SU-DHL-6 (cell line): ENCODE data around the gene BEND7.
"Not testable (repeated sequence)": the region's sequence is repeated elsewhere in the genome, so short reads cannot be mapped to it uniquely, and the experiment has no call there.

ENCODE experiments used
- H2AFZ ChIP-seq: fragments of 200-600 bp; sonication (generic); 2 replicates; pipeline ENCODE4 v1.6.1; 2014; ENCODE audit warnings: low read depth, mild to moderate bottlenecking, moderate library complexity, mixed read lengths, antibody characterized with exemption, low read length; ENCODE audit not compliant: severe bottlenecking
- H3F3A ChIP-seq: fragments of 200-600 bp; shearing (Covaris generic); 2 replicates; pipeline ENCODE4 v1.6.0; 2016; ENCODE audit warnings: antibody characterized with exemption, mild to moderate bottlenecking; ENCODE audit not compliant: insufficient read depth
- H3K27ac ChIP-seq: fragments of 200-600 bp; sonication (generic); 2 replicates; pipeline ENCODE4 v1.5.1; 2016; ENCODE audit warnings: low read depth, mild to moderate bottlenecking, low read length, moderate library complexity, mixed read lengths
- H3K27me3 ChIP-seq: fragments of 200-600 bp; sonication (generic), shearing (Covaris generic); 2 replicates; pipeline ENCODE4 v1.6.0; 2014; ENCODE audit warnings: mild to moderate bottlenecking, low read length
- H3K36me3 ChIP-seq: fragments of 200-600 bp; sonication (generic); 2 replicates; pipeline ENCODE4 v1.6.1; 2014; ENCODE audit warnings: mild to moderate bottlenecking, low read length, mixed read lengths
- H3K4me2 ChIP-seq: fragments of 300-600, 200-600 bp; shearing (Covaris generic), sonication (generic); 2 replicates; pipeline ENCODE4 v1.6.0; 2014; ENCODE audit warnings: low read length, low read depth, mild to moderate bottlenecking; ENCODE audit not compliant: poor library complexity, severe bottlenecking
- H3K4me3 ChIP-seq: fragments of 200-600 bp; sonication (generic); 2 replicates; pipeline ENCODE4 v1.5.1; 2014; ENCODE audit warnings: antibody characterized with exemption, low read length, mild to moderate bottlenecking, mixed read lengths; ENCODE audit not compliant: insufficient read depth, poor library complexity, severe bottlenecking
- H3K79me2 ChIP-seq: fragments of 200-600 bp; sonication (generic); 2 replicates; pipeline ENCODE4 v1.6.1; 2014; ENCODE audit warnings: mild to moderate bottlenecking, low read length, moderate library complexity; ENCODE audit not compliant: insufficient read depth
- H3K9ac ChIP-seq: fragments of 200-600 bp; sonication (generic); 2 replicates; pipeline ENCODE4 v1.7.0; 2014; ENCODE audit warnings: mild to moderate bottlenecking, low read length
- H3K9me2 ChIP-seq: fragments of 200-600 bp; sonication (generic); replicated peaks from 2 replicates; pipeline ENCODE4 v1.6.1; 2014; ENCODE audit warnings: low read length; ENCODE audit not compliant: insufficient read depth
- H3K9me3 ChIP-seq: fragments of 200-600 bp; sonication (generic); 2 replicates; pipeline ENCODE4 v1.6.1; 2014; ENCODE audit warnings: low read length, mixed read lengths; ENCODE audit not compliant: insufficient read depth
- H4K20me1 ChIP-seq: fragments of 200-600 bp; sonication (generic); 2 replicates; pipeline ENCODE4 v1.6.1; 2014; ENCODE audit warnings: low read depth, mild to moderate bottlenecking, antibody characterized with exemption, low read length, moderate library complexity, mixed read lengths
- CTCF ChIP-seq: fragments of 200-600 bp; sonication (generic); IDR thresholded peaks from one replicate; pipeline ENCODE4 v1.5.1; 2017; ENCODE audit warnings: antibody characterized with exemption, mild to moderate bottlenecking, low read length, moderate library complexity; ENCODE audit not compliant: insufficient read depth, poor library complexity, severe bottlenecking
- EZH2phosphoT487 ChIP-seq: fragments of 200-600 bp; sonication (generic), shearing (Covaris generic); conservative IDR thresholded peaks from 2 replicates; pipeline ENCODE4 v1.6.1; 2018; ENCODE audit warnings: mild to moderate bottlenecking, antibody characterized with exemption, low read length, moderate library complexity, mixed read lengths

BEND7 gene

GRCh38 chr10:13550802-13551201, 22.0 kb upstream of the BEND7 start:
- H3K27me3 ChIP-seq: no peaks in the 10 kb centered on the region

GRCh38 chr10:13542533-13542932, 13.7 kb upstream of the BEND7 start:
- H3K36me3 ChIP-seq: no peaks in the 10 kb centered on the region
- H2AFZ ChIP-seq: no peak overlapping the region
- no peaks in the 10 kb centered on the region for H3F3A ChIP-seq
- H3K9me2 ChIP-seq: no peaks in the 10 kb centered on the region
- no peaks in the 10 kb centered on the region for H3K9me3 ChIP-seq
- H3K27me3 ChIP-seq: no peaks in the 10 kb centered on the region
- H3K27ac ChIP-seq: no peak overlapping the region
- no peaks in the 10 kb centered on the region for H3K79me2 ChIP-seq
- no peak overlapping the region for H3K9ac ChIP-seq
- no peak overlapping the region for H3K4me3 ChIP-seq
- H4K20me1 ChIP-seq: no peaks in the 10 kb centered on the region
- no peak for TF ChIP-seq CTCF
- no peak for TF ChIP-seq EZH2phosphoT487
- no peak overlapping the region for H3K4me2 ChIP-seq

More at GRCh38 chr10:13550802-13551201, 22.0 kb upstream of the BEND7 start:
- no peak overlapping the region for H3K9ac ChIP-seq
- H3K79me2 ChIP-seq: no peaks in the 10 kb centered on the region
- TF ChIP-seq EZH2phosphoT487 (no peak), CTCF (no peak)
- H3K9me2 ChIP-seq: no peaks in the 10 kb centered on the region
- no peaks in the 10 kb centered on the region for H3F3A ChIP-seq
- no peaks in the 10 kb centered on the region for H3K36me3 ChIP-seq
- no peaks in the 10 kb centered on the region for H4K20me1 ChIP-seq
- H3K4me3 ChIP-seq: no peak overlapping the region
- no peak overlapping the region for H3K27ac ChIP-seq
- no peak overlapping the region for H3K4me2 ChIP-seq
- no peak overlapping the region for H2AFZ ChIP-seq
- no peaks in the 10 kb centered on the region; the same call in 1 of the 2 replicates for H3K9me3 ChIP-seq

GRCh38 chr10:13537985-13538384, 9.2 kb upstream of the BEND7 start:
- not testable (repeated sequence) for H3K36me3 ChIP-seq, H3K9me2 ChIP-seq, H3K9me3 ChIP-seq, H3K79me2 ChIP-seq, H3K27ac ChIP-seq, H3F3A ChIP-seq, H3K4me2 ChIP-seq, H2AFZ ChIP-seq, H4K20me1 ChIP-seq, H3K4me3 ChIP-seq, H3K27me3 ChIP-seq, H3K9ac ChIP-seq

- no peaks in the 10 kb centered on the region for H3K36me3 ChIP-seq
- H3K9me3 ChIP-seq: no peaks in the 10 kb centered on the region
- no peaks in the 10 kb centered on the region for H3K27me3 ChIP-seq
- no peak overlapping the region for H3K9ac ChIP-seq
- no peaks in the 10 kb centered on the region for H3K9me2 ChIP-seq
- H4K20me1 ChIP-seq: no peaks in the 10 kb centered on the region
- H3K4me2 ChIP-seq: no peak overlapping the region
- no peaks in the 10 kb centered on the region for H3K79me2 ChIP-seq
- H3K4me3 ChIP-seq: no peak overlapping the region
- H3K27ac ChIP-seq: no peak overlapping the region
- H3F3A ChIP-seq: no peaks in the 10 kb centered on the region
- no peak overlapping the region for H2AFZ ChIP-seq
- TF ChIP-seq CTCF: peak; percentile 48
- no peak for TF ChIP-seq EZH2phosphoT487
These were observed 8.0 kb upstream of the BEND7 start for GRCh38 chr10:13536674-13537366.
